ENCODE measurements around the gene B4GALT4.

The B4GALT4 gene

GRCh38 chr3:119237299-119237698, 3.4 kb downstream of the B4GALT4 start:
- no peak for TF ChIP-seq CTCF (IDR thresholded peaks at IDR 0.05; ENCODE audit: control extremely low read depth, extremely low read depth, low read depth, missing control alignments)
- ChIA-PET POLR2A (interaction anchor here (0.7 to 1.7 kb wide), 2 partner anchors 21 to 1245 kb away, joined by 3 to 11 read pairs; no protein-coding TSS in a partner anchor), CTCF (interaction anchor here (0.9 to 1.4 kb wide), 5 partner anchors 8 to 353 kb away, joined by 3 to 4 read pairs (median 3); no protein-coding TSS in a partner anchor)
- no peak for DNase-seq (ENCODE audit: extremely low spot score)

- no peak for TF ChIP-seq CTCF (IDR thresholded peaks at IDR 0.05; ENCODE audit: control extremely low read depth, extremely low read depth, low read depth, missing control alignments)
- DNase-seq (ENCODE audit: extremely low spot score) = no peak
- ChIA-PET CTCF (interaction anchor here (0.9 to 1.4 kb wide), 5 partner anchors 9 to 352 kb away, joined by 3 to 4 read pairs (median 3); no protein-coding TSS in a partner anchor), POLR2A (interaction anchor here (1.7 kb wide), 1 partner anchor 21 kb away, joined by 3 read pairs; no protein-coding TSS in a partner anchor)
Measured at GRCh38 chr3:119236756-119237155, 3.9 kb downstream of the B4GALT4 start.

- POLR2A ChIA-PET = no interaction called here
- CTCF ChIA-PET = interaction anchor here (1.2 kb wide), 1 partner anchor 351 kb away, joined by 3 read pairs; no protein-coding TSS in a partner anchor
- no peak for DNase-seq (ENCODE audit: extremely low spot score)
- no peak for TF ChIP-seq CTCF (IDR thresholded peaks at IDR 0.05; ENCODE audit: control extremely low read depth, extremely low read depth, low read depth, missing control alignments)
Measured at GRCh38 chr3:119235151-119235550, 5.5 kb downstream of the B4GALT4 start.

- POLR2A ChIA-PET = no interaction called here
- TF ChIP-seq CTCF (IDR thresholded peaks at IDR 0.05; ENCODE audit: control extremely low read depth, extremely low read depth, low read depth, missing control alignments) = no peak
- DNase-seq (ENCODE audit: extremely low spot score) = no peak
- CTCF ChIA-PET = no interaction called here
Measured at GRCh38 chr3:119234610-119235009, 6.1 kb downstream of the B4GALT4 start.

DNA sequence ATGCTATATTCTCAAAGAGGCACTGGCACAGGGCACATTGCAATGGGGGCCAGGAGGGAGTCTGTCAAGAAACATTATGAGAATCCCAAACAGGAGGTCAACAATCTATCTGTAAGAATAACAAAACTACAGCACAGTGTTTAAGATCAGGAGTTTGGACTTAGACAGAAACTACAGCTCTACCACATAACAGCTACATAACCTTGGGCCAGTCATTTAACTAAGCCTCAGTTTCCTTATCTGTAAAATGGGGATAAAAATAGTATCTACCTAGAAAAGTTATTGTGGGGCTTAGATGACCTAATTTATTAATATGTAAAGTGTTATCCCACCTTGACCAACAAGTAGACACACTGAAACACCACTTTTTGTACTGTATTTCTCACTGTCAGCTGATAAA, 9.9 kb downstream of the B4GALT4 start:
- no peak for DNase-seq (ENCODE audit: extremely low spot score)
- no peak for TF ChIP-seq CTCF (IDR thresholded peaks at IDR 0.05; ENCODE audit: control extremely low read depth, extremely low read depth, low read depth, missing control alignments)
- POLR2A ChIA-PET = interaction anchor here (1.2 kb wide), 1 partner anchor 10 kb away, joined by 6 read pairs; the partner anchor contains the start of gene B4GALT4
- CTCF ChIA-PET = interaction anchor here (3.0 kb wide), 1 partner anchor 11 kb away, joined by 13 read pairs; the partner anchor contains the start of gene B4GALT4

DNA sequence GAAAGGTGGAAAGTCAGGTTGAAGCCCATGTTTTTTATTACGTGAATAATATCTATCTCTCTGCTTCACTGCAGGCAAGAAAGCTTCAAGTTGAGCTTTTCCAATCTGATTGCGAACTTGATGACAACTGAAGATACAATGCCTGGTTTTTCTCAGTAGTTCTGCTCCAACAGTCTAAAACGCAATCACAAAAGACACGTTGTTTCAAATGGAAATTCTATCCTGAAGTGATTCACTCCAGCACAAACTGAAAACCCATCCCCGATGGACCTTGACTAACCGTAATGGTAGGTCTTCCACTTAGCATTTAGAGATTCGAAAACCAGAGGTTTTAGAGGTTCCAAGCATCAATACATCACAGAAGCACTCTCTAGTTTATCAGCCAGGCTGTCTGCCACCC, 10.6 kb downstream of the B4GALT4 start:
- TF ChIP-seq CTCF (IDR thresholded peaks at IDR 0.05; ENCODE audit: control extremely low read depth, extremely low read depth, low read depth, missing control alignments) = no peak
- POLR2A ChIA-PET = interaction anchor here (1.2 kb wide), 1 partner anchor 11 kb away, joined by 6 read pairs; the partner anchor contains the start of gene B4GALT4
- CTCF ChIA-PET = interaction anchor here (0.8 kb wide), 1 partner anchor 11 kb away, joined by 6 read pairs; the partner anchor contains the start of gene B4GALT4
- no peak for DNase-seq (ENCODE audit: extremely low spot score)

All from GM10248 (cell line).